ENCODE results near the gene CDA.
"Not testable (repeated sequence)": the region's sequence is repeated elsewhere in the genome, so short reads cannot be mapped to it uniquely, and the experiment has no call there.

CDA gene

GRCh38 chr1:20586953-20587660, 1.8 kb upstream of the CDA start:
- no peak for DNase-seq (ENCODE audit: low read depth in 2 of 2)

- DNase-seq (ENCODE audit: low read depth in 2 of 2) = no peak
These were observed 1.2 kb upstream of the CDA start for GRCh38 chr1:20587661-20588053.

GRCh38 chr1:20589331-20590278, 708 bp downstream of the CDA start:
- DNase-seq (ENCODE audit: low read depth in 2 of 2) = no peak

GRCh38 chr1:20590306-20590777, 1.4 kb downstream of the CDA start:
- no peak for DNase-seq (ENCODE audit: low read depth in 2 of 2)

DNA sequence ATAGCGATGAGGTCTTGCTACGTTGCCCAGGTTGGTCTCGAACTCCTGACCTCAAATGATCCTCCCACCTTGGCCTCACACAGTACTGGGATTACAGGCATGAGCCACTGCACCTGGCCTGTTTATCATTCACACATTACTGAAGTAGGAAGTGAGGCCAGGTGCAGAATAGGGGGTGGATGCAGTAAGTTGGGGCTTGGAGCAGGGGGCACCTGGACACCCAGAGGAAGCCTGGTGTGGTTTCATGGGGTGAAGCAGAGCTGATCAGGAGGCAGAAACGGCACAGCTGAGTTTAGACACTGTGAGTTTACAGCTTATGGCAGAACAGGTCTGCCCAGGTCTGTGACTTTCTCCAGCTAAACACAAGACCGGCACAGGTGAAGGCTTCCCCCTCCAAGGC, 4.9 kb downstream of the CDA start:
- no peak for DNase-seq (ENCODE audit: low read depth in 2 of 2)

DNA sequence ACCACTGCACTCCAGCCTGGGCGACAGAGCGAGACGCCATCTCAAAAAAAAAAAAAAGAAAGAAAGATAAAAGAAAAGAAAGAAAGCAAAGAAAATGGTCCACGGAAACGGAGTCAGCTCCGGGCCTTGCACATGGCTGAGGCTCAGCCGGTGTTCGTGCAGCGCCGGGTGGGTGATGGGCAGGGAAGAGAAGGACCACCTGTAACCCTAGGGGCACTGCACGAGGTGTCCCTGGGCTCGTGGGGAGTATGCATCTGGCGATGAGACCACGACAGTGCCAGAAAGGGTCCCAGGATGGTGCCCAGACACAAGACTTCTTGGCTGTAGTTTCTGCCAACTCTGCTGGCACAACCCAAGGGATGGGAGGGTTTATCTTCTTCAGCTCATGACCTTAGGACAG, 5.8 kb downstream of the CDA start:
- DNase-seq (ENCODE audit: low read depth in 2 of 2) = no peak

GRCh38 chr1:20596106-20596505, 7.2 kb downstream of the CDA start:
- no peak for DNase-seq (ENCODE audit: low read depth in 2 of 2)

DNA sequence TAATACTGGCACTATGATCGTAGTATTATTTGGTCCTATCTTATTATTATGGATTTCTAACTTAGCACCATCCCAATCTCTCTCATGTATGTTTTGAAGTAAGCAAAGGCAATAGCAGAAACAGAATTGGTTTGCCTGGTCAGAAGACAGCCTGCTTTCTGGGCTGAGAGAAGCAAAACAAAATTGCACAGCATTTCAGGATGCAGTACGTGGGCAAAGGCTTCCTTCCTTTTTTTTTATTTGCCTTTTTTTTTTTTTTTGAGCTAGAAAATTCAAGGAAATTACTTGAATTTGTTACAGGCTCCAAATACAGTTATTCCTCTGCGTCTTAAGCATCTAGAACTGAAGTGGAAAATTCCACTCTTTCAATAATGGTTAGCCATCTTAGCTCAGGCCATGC, 8.8 kb downstream of the CDA start:
- DNase-seq (ENCODE audit: low read depth in 2 of 2) = no peak

- no peak for DNase-seq (ENCODE audit: low read depth in 2 of 2)
These were observed 11.3 kb downstream of the CDA start for GRCh38 chr1:20600156-20600555.

DNA sequence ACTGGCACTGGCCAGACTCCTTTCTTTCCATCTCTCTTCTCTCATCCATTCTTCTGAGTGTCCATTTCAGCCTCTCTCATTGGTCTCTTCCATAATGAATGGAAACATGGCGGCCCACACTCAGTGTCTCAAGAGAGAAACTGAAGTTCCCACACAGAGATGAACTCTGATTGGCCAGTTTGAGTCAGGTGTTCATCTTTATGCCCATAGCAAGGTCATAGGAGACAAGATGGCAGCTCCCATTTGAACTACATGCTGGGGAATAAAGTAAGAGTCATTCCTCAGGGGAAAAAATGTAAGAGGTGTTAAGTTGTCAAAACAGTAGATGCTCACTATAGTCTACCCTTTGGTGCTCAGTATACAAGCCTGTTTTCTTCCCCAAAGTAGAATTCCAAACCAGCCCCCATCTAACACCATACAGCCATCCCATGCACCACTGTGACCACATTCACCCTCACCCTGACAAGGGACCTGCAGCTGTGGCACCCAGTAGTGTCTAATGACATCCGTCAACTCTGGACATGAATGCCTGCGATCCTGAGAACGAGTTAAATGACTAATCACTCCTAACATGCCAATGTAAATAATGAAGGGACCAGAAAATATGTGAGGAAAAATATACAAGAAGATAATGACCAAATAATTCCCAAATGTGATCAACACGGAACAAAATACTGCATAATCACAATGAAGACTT, 12.4 kb downstream of the CDA start:
- DNase-seq (ENCODE audit: low read depth in 2 of 2) = no peak

DNA sequence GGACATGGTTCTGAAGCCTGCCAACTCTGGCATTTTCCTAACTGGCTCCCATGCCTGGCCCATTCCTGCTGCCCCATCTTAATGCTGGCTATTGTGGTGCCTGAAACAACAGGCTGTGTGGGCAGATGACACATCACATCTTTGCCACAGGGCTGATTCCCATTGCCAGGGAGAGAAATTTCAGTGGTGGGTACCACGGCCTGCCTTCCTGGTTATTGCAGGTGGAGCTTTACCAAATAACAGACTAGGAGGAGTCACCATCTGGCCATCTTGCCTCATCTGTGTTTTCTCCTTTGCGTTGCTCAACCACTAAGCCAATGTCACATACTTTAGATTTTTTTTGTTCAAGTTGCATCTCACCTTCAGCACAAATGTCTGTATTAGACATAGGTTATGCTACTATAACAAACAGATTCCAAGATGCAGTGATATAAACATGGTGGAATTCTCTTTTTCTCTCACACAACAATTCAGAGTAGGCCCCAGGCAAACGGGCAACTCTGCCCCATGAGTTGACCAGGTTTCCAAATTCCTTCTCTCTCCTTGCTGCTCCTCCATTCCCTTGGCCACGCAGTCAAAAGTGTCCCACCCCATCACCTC, 14.1 kb downstream of the CDA start:
- no peak for DNase-seq (ENCODE audit: low read depth in 2 of 2)

GRCh38 chr1:20603504-20604464, 14.9 kb downstream of the CDA start:
- DNase-seq (ENCODE audit: low read depth in 2 of 2) = no peak

- no peak for DNase-seq (ENCODE audit: low read depth in 2 of 2)
These were observed 15.8 kb downstream of the CDA start for GRCh38 chr1:20604678-20605077.

DNA sequence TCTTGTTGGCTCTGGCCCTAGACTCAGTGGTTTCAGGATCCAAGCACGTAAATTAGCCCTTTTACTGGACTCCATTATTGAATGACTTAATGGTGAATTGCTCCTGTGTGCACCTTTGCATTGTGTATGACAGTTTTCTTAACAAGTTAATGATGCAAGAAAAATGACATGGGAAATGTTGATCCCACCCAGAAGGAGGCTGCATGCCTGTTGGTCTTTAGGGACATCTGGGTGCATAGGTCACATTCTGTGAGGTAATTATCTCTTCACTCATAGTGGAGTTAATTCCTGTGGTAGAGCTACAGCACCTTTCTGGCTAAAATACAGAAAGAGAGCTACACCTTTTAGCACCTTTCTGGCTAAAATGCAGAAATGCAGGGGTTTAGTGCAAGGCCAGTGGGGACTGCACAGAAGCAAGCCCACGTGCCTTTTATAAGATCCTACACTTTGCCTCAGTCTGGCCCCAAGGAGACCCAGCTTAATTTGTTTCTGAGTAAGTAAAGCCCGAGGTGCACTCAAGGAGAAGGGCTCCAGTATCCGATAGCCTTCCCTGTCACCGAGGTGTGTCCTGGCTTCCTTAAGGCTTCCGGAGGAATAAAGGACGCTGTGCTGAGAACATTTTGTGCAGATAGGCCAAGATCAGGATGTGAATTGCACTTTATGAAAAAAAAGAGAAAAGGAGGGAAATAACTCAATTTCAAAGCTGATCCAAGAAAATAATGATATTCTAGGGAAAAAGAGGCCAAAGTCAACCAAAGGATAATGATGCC, 18.1 kb downstream of the CDA start:
- not testable (repeated sequence) for DNase-seq (ENCODE audit: low read depth in 2 of 2)

GRCh38 chr1:20609541-20609940, 20.6 kb downstream of the CDA start:
- DNase-seq (ENCODE audit: low read depth in 2 of 2) = no peak

GRCh38 chr1:20610970-20611369, 22.1 kb downstream of the CDA start:
- no peak for DNase-seq (ENCODE audit: low read depth in 2 of 2)

- no peak for DNase-seq (ENCODE audit: low read depth in 2 of 2)
These were observed 22.8 kb downstream of the CDA start for GRCh38 chr1:20611652-20612051.

DNA sequence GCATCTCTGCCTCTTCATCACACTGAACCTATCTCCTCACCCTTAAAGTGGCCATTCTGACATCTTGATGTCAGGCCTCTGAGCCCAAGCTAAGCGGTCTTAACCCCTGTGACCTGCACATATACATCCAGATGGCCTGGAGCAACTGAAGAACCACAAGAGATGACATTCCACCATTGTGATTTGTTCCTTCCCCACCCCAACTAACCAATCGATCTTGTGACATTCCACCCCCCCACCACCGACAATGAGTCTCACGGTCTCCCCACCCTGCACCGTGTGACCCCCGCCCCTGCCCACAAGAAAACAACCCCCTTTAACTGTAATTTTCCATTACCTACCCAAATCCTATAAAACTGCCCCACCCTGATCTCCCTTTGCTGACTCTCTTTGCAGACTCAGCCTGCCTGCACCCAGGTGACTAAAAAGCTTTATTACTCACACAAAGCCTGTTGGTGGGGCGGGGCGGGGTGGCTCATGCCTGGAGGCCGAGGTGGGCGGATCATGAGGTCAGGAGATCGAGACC, 23.4 kb downstream of the CDA start:
- no peak for DNase-seq (ENCODE audit: low read depth in 2 of 2)

DNA sequence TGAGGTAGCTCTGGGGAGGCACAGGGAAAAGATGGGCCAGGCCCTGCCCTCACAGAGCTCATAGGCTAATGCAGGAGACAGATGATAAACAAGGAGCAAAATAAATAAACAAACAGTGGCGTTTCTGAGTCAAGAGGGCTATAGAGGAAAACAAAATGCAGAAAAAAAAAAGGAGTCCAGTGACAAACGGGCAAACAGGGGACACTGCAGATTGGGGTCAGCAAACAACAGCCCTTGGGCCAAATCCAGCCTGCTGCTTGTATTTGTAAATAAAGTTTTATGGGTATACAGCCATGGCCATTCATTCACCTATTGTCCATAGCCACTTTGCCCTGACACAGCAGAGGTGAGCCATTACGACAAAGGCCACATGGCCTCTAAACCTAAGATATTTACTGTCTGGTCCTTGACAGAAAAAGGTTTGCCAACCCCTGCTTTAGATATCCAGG, 25.3 kb downstream of the CDA start:
- DNase-seq (ENCODE audit: low read depth in 2 of 2) = no peak
